Stimulated activated CD4-positive, alpha-beta T cell treated with anti-CD3 and anti-CD28 coated beads, Interleukin-1b, Interleukin-23, amount 100 ng/mL, for 48 hours (primary cell): ENCODE data around the gene ARIH1.

Experiments
- DNase-seq: peaks from one replicate; pipeline ENCODE4 v3.0.0-alpha.2; 2020

Gene ARIH1

GRCh38 chr15:72487070-72487797 lies 13.1 kb downstream of the ARIH1 start:
- no peak for DNase-seq

- no peak for DNase-seq
Measured at GRCh38 chr15:72488558-72488957, 14.4 kb downstream of the ARIH1 start.

GRCh38 chr15:72489943-72490554 lies 15.9 kb downstream of the ARIH1 start:
- no peak for DNase-seq

GRCh38 chr15:72491768-72492167 lies 17.6 kb downstream of the ARIH1 start:
- DNase-seq, result no peak

- DNase-seq, result no peak
Measured at GRCh38 chr15:72492733-72493132, 18.6 kb downstream of the ARIH1 start.

- DNase-seq, result no peak
Measured at GRCh38 chr15:72493220-72493619, 19.1 kb downstream of the ARIH1 start.

GRCh38 chr15:72495007-72495406 lies 20.9 kb downstream of the ARIH1 start:
- no peak for DNase-seq

GRCh38 chr15:72496783-72497182 lies 22.7 kb downstream of the ARIH1 start:
- DNase-seq, result no peak

GRCh38 chr15:72497402-72497801 lies 23.3 kb downstream of the ARIH1 start:
- DNase-seq, result no peak

GRCh38 chr15:72502220-72502809 lies 28.2 kb downstream of the ARIH1 start:
- no peak for DNase-seq

- no peak for DNase-seq
Measured at GRCh38 chr15:72503147-72503546, 29.0 kb downstream of the ARIH1 start.

- DNase-seq, result no peak
Measured at GRCh38 chr15:72507402-72508092, 33.4 kb downstream of the ARIH1 start.

- no peak for DNase-seq
Measured at GRCh38 chr15:72509484-72509883, 35.4 kb downstream of the ARIH1 start.

- no peak for DNase-seq
Measured at GRCh38 chr15:72511536-72511935, 37.4 kb downstream of the ARIH1 start.

- no peak for DNase-seq
Measured at GRCh38 chr15:72515591-72516389, 41.7 kb downstream of the ARIH1 start.

GRCh38 chr15:72516777-72517176 lies 42.6 kb downstream of the ARIH1 start:
- DNase-seq, result no peak

- DNase-seq, result no peak
Measured at GRCh38 chr15:72521682-72522081, 47.6 kb downstream of the ARIH1 start.

GRCh38 chr15:72532991-72533601 lies 59.0 kb downstream of the ARIH1 start:
- DNase-seq, result no peak

GRCh38 chr15:72534523-72534922 lies 60.4 kb downstream of the ARIH1 start:
- DNase-seq, result no peak

- no peak for DNase-seq
Measured at GRCh38 chr15:72535911-72536310, 61.8 kb downstream of the ARIH1 start.

GRCh38 chr15:72536506-72536905 lies 62.4 kb downstream of the ARIH1 start:
- DNase-seq, result no peak

GRCh38 chr15:72538931-72539330 lies 64.8 kb downstream of the ARIH1 start:
- DNase-seq, result no peak
